ENCODE results near the gene ZNF540.
"Not testable (repeated sequence)": the region's sequence is repeated elsewhere in the genome, so short reads cannot be mapped to it uniquely, and the experiment has no call there.

The ZNF540 gene

DNA sequence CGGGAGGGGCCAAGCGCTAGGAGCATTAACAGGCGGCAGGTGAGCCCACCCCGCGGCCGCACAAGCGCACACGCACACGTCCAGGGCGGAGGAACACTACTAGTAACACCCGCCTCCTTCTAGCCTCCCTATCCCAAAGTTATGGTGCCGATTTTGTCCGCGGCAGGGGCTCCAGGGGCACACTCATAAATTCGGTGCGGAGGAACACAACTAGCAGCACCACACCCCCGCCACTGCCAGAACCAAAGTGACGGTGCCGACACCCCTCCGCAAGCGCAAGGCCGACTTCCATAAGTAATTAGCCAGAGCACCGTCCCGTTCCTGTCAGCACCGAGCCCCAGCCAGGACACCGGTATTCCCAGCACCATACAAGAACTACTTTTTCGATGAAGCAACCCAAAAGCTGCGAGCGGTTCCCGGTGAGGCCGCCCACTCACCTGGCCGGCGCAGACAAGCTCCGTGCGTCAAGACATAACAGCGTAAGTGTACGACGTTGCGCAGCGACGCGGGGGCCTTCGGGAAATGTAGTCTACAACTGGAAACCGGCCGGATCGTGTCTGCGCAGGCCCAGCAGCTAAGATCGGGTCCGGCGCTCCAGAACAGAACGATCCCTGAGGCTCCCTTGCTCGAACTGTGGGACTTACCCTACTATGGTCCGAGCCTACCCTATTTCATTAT lies at the start of gene ZNF540, which contains the start of gene ZNF571:
Gene ZNF540 (plus strand): TSS at position 573 of the 678 bp plus-strand sequence. CDS start 3,572 bp downstream, outside the sequence.
Gene ZNF571 (minus strand): TSS at position 489 of the 678 bp plus-strand sequence. CDS start 8,116 bp downstream, outside the sequence.
- peak; percentile 75 for DNase-seq

- peak; percentile 82 for DNase-seq
Observed at GRCh38 chr19:37551129-37551993, 43.3 kb upstream of the ZNF540 start.

DNA sequence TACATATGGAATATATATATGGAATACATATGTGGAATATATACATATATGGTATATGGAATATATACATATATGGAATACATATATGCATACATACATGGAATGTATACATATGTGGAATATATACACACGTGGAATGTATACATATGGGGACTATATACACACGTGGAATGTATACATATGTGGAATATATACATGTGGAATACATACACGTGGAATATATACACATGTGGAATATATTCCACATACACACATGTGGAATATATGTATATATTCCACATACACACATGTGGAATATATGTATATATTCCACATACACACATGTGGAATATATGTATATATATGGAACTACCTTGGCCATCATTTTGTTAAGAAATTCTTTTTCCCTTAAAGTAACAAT lies 31.2 kb upstream of the ZNF540 start:
- no peak for DNase-seq

GRCh38 chr19:37564624-37565369 lies 29.9 kb upstream of the ZNF540 start:
- no peak for DNase-seq

- no peak for DNase-seq
Observed at GRCh38 chr19:37565370-37565669, 29.4 kb upstream of the ZNF540 start.

DNA sequence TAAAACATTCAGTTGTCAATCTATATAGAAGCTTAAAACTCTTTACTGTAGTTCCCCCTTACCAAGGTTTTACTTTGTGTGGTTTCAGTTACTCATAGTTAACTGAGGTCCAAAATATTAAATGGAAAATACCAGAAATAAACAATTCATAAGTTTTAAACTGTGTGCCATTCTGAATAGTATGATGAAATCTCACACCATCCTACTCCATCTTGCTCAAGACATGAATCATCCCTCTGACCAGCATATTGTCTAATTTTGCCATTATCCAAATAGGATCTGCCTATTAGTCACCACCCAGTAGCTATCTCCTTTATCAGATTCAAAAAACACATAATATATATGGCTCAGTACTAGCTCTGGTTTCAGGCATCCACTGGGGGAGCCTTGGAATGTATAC lies 22.5 kb upstream of the ZNF540 start:
- no peak for DNase-seq

GRCh38 chr19:37583340-37583739 lies 11.3 kb upstream of the ZNF540 start:
- no peak for DNase-seq

GRCh38 chr19:37593996-37594303 lies 726 bp upstream of the ZNF540 start:
- no peak for DNase-seq

DNA sequence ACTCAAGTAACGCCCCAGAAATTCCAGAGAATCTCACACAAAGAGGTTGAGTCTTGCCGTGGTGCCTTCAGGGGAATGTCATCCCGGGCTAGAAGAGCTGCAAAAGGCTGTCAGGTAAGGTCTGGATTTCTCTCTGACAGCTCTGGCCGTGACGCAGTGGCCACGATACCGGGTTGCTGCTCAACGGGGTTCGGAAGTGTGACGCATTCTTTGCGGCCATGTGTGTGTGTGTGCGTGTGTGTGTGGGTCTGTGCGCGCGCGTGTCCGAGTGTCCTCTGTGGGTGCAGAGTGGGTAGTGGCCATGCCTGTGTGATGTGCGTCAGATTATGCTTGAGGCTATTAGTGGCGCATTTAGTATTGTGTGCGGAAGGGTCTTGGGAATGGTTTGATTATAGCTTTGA lies 306 bp downstream of the ZNF540 start:
- peak; percentile 24 for DNase-seq

- DNase-seq = no peak
Observed at GRCh38 chr19:37635076-37636056, 40.7 kb downstream of the ZNF540 start.

DNA sequence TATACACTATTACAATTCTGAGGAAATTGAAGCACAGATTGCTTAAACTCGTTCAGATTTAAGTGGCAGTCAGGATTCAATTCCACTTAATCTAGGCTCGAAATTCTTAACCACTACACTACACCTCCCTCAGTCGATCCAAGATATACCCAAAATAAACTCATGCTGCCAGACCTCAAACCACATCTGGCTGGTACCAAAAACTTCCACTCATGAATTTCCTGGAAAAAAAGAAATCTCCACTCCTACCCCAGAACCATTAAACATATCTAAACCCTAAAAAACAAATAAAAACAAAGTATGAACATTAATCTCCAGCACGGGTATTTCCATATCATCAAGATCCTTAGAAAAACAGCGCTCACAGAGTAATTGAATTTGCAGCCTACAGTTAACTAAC lies 59.4 kb downstream of the ZNF540 start:
- no peak for DNase-seq

GRCh38 chr19:37654629-37655300 lies 60.1 kb downstream of the ZNF540 start:
- peak; percentile 41 for DNase-seq

GRCh38 chr19:37655301-37655688 lies 60.6 kb downstream of the ZNF540 start, which contains the start of gene ZFP30:
Gene ZFP30 (minus strand): TSS chr19:37655465. CDS start chr19:37647822, 7,643 bp downstream.
- peak; percentile 48 for DNase-seq

DNA sequence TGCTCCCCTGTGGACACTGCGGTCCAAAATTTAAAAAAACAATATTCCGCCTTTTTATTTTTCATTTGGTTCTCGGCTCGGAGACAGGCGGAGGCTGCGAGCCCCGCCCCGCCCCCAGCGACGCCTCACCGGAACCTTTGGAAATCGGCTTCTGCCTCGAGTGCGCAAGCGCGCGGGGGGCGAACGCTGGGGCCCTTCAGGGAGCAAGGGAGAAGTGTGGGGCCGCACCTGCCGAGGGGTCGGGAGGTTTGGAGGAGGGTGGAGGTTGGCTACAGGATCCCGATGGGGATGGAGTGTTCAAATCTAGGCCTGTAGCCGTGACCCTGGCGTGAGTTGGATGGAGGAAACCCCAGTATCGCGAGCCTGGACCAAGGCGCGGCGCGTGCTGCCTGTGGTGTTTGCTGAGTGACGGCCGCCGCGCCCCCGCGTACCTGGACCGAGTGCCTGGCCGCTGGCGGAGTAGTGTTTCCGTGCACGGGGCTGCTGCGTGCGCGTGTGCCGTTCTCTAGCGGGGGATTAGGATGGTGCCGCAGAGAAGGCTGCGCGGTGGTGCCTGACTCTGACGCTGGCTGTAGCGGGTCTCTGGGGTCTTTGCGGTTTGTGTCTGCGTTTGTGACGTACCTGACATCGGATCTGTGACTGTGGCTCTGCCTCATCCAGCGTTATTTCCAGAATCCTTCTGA lies 61.2 kb downstream of the ZNF540 start:
- DNase-seq = peak; percentile 40

- not testable (repeated sequence) for DNase-seq
Observed at GRCh38 chr19:37657157-37657556, 62.5 kb downstream of the ZNF540 start.
